Fibroblast of skin of right biceps (primary cell): ENCODE results near the gene ZNF273.
"Not testable (repeated sequence)": the region's sequence is repeated elsewhere in the genome, so short reads cannot be mapped to it uniquely, and the experiment has no call there.

ENCODE experiments used
- DNase-seq: peaks from one replicate; pipeline ENCODE4 v3.0.0-alpha.2; 2013

ZNF273 gene

GRCh38 chr7:64947252-64948000, 44.4 kb downstream of the ZNF273 start:
- DNase-seq = no peak

GRCh38 chr7:64948774-64949173, 45.7 kb downstream of the ZNF273 start:
- not testable (repeated sequence) for DNase-seq

- not testable (repeated sequence) for DNase-seq
These were observed 47.6 kb downstream of the ZNF273 start for GRCh38 chr7:64950673-64951072.

GRCh38 chr7:64951250-64951848, 48.3 kb downstream of the ZNF273 start:
- peak; percentile 37 for DNase-seq

- DNase-seq = no peak
These were observed 56.1 kb downstream of the ZNF273 start for GRCh38 chr7:64959072-64959747.

GRCh38 chr7:64965594-64965993, 62.5 kb downstream of the ZNF273 start:
- no peak for DNase-seq

- no peak for DNase-seq
These were observed 75.6 kb downstream of the ZNF273 start for GRCh38 chr7:64978497-64979203.
